NCI-H460 (cell line): ENCODE data around the gene DHX8. TPM values are rescaled to one million over a fixed set of nuclear protein-coding genes. Genes with fewer than 3 reads are reported as not detected.

Source experiments
- DNase-seq: peaks from one replicate; pipeline ENCODE4 v3.0.0-alpha.2; 2016; ENCODE audit warnings: low read depth; ENCODE audit errors: extremely low read depth
- small RNA-seq, 2 experiments: library from RNA; depleted of rRNA; stranded (forward); fragments of <200 nt; gene quantifications; one replicate each; pipeline ENCODE3, GENCODE V24; 2014
- total RNA-seq: library from RNA; depleted of rRNA; stranded (reverse); fragments of >200 nt; shearing (Covaris generic); gene quantifications from 2 replicates; pipeline ENCODE4 v1.2.3, GENCODE V29; 2014; rRNA removed

Gene DHX8
- total RNA-seq, 1 experiment from 2014 or later: 54.1 TPM

- no peak for DNase-seq
These were observed 84.8 kb downstream of the DHX8 start for GRCh38 chr17:43568506-43569082.

GRCh38 chr17:43570518-43570928 is 86.7 kb downstream of the DHX8 start:
- no peak for DNase-seq

GRCh38 chr17:43572368-43572980 is 88.7 kb downstream of the DHX8 start:
- DNase-seq: no peak

- DNase-seq: no peak
These were observed 90.0 kb downstream of the DHX8 start for GRCh38 chr17:43573579-43574321.

DNA sequence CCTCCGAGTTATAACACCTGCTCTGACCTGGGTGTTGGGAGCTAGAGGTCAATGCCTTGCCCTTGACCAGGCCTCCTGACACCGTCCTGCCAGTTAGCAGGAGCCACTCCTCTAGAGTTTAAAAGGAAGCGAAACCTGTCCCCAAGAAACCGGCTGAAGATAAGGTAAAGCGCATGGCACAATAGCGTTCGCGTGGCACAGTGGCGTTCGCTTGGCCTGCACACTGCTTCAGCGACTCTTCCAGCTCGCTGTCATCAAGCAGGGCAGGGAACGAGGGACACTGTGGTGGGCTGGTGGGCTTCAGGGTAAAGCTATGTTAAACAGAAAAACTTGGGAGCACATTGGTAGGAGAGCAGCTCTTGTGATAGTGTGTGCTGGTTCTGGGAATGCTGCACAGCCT is 90.6 kb downstream of the DHX8 start:
- no peak for DNase-seq

- DNase-seq: no peak
These were observed 91.2 kb downstream of the DHX8 start for GRCh38 chr17:43574896-43575525.

Small RNAs within 50 kb of the gene (small RNA-seq; reads per million reads assigned to genes)
- 0 reads per million in 2 experiments for gene RNU6-406P
- 0 reads per million in 2 experiments for gene RNU6-971P

Other genes starting within 250 kb of the DHX8 start
- gene RNU2-1, start 250.0 kb upstream of the DHX8 start, total RNA-seq: not detected in 2 replicates
- 84.7 and 89.8 TPM in 2 replicates for gene ARL4D, start 85.0 kb upstream of the DHX8 start, total RNA-seq
- gene ETV4, start 62.4 kb downstream of the DHX8 start, total RNA-seq: 210 and 229 TPM in 2 replicates
- gene MEOX1, start 177.9 kb downstream of the DHX8 start, total RNA-seq: not detected in 2 replicates